NCI-H345 (cell line): Measurements from ENCODE around the gene MMAA.
A peak's percentile ranks its signal among the peaks of the same experiment; 100 is the strongest.
"Not testable (repeated sequence)": the region's sequence is repeated elsewhere in the genome, so short reads cannot be mapped to it uniquely, and the experiment has no call there.

ENCODE experiments used
- DNase-seq: peaks from one replicate; lab custom pipeline; 2025; lab: John Stamatoyannopoulos, UW

MMAA gene

DNA sequence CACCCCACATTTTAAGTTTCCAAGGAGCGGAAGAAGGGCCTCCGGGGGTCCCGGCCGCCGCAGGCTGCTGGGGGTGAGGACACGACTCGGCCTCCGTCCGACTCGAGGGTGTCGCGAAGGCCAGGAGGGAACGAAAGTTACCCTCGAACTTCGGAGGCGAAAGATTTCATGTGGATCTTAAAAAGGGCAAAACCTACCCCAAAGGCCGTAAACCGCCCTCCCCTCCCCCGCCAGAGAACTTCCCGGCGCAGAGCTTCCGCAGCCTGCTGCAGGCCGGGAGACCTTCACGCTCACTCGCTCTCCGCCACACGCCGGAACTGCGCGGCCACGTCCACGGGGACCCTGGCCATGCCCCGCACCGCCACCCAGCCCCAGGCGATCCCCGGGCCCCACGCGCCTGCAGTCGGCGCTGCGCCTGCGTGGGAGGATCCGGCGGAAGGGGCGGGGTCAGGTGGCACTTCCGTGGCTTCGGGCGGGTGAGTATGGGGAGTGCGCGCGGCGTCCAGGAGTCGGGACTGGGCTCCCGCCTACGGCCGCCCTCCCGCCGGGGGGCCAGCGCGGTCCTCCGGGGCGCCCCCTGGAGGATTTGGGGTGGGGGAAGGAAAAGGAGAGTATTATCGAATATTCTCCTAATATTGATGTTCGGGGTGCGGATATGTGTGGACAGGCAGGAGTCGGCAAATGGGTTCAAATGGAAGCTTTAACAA is at the start of gene MMAA:
Gene MMAA (plus strand): TSS at position 454 of the 707 bp plus-strand sequence. CDS start 19,755 bp downstream, outside the sequence.
- peak; percentile 89 for DNase-seq

DNA sequence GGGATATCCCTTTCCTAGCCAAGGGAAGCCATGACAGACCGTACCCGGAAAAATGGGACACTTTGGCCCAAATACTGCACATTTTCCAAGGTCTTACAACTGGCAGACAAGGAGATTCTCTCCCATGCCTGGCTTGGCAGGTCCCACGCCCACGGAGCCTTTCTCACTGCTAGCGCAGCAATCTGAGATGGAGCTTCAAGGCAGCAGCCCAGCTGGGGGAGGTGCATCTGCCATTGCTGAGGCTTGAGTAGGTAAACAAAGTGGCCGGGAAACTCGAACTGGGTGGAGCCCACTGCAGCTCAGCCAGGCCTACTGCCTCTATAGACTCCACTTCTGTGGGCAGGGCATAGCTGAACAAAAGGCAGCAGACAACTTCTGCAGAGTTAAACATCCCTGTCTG is 44.6 kb upstream of the MMAA start:
- DNase-seq = not testable (repeated sequence)

DNA sequence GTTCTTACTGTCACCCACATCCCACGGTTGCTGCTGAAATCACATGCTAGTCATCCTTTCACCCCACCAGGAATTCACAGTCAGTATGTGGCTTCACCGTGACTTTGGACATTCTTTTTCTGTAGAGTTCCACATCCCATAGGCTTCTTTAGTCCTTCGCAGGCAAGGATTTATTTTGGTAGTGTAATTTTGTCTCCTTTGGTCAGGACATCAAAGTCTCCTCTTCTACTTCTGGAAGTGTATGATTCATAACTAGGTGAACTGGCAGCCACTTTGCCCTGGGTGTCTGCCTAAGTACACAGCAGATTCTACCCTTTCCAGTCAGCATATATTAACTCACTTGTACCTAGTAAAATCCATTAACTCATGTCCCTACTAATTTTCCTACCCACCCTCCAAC is 38.3 kb upstream of the MMAA start:
- no peak for DNase-seq

DNA sequence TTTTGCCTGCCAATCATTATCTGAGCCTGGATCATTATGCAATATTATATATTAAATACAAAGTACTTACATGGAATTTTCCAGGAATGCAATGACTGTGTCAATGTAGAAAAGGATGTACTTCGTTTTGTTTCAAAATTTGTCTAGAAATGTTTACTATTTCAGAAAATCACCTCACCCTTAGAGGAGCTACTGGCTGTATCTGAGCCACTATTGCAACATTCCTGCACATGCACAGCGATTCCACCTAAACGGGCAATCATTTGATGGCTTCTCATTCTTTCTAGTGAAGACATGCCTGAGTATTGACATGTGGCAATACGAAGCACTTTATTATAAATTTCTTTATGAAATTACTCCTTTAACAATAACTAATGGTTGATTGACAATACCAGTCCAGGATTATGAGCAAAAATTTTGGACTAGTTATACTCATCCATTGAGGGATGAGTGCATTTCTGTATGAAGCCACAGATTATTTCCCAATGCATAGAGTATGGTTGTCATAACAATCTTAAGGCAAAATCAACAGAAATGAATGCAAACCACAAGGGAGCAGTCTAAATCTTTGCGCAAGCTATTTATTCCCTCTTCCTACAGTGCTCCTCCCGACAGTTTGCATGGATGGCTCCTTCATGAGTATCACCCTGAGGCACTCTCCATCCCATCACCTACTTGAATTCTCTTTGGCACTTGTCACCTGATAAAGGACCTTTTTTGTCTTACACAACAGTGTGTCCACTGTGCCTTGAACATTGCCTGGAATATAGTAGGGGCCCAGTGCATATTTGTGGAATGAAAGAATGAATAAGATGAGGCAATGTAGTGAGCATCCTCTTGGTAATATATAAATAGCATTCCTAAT is 35.8 kb upstream of the MMAA start:
- DNase-seq = no peak

DNA sequence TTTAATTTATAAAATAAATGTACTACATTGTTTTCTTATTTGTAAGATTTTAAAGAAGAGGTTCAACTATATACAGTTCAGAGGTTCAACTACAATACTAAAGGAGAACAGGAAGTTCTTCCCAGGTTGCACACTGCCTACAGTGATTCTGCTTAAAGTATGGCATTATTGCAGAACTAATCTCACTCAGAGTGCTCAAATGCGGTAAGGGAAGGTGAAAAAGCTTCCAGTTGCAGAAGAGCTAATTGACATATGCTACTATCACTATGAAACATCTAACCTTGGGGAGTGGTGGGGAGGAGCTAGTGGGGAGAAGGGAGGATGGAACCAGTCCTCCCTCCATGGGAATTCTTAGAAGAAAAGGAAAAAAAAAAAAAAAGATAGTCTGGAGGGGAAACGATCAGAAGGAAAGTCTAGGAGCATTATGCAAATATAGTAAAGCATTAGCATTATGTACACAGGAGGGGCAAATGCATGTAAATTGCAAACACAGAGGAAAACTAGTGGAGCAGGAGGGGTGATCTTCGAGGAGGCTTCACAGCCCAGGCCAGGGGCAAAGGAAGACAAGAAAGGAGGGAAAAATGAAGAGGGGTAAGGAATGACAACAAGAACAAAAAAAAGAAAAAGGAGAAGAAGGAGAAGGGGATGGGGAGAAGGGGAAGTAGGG is 32.0 kb upstream of the MMAA start:
- no peak for DNase-seq

DNA sequence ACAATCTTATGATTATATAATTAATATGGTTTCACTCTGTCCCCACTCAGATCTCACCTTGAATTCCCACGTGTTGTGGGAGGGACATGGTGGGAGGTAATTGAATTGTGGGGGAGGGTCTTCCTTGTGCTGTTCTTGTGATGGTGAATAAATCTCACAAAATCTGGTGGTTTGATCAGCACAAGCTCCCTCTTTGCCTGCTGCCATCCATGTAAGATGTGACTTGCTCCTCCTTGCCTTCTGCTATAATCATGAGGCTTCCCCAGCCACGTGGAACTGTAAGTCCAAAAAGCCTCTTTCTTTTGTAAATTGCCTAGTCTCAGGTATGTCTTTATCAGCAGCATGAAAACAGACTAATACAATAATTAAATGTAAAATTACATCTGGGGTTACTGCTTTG is 29.8 kb upstream of the MMAA start:
- not testable (repeated sequence) for DNase-seq

DNA sequence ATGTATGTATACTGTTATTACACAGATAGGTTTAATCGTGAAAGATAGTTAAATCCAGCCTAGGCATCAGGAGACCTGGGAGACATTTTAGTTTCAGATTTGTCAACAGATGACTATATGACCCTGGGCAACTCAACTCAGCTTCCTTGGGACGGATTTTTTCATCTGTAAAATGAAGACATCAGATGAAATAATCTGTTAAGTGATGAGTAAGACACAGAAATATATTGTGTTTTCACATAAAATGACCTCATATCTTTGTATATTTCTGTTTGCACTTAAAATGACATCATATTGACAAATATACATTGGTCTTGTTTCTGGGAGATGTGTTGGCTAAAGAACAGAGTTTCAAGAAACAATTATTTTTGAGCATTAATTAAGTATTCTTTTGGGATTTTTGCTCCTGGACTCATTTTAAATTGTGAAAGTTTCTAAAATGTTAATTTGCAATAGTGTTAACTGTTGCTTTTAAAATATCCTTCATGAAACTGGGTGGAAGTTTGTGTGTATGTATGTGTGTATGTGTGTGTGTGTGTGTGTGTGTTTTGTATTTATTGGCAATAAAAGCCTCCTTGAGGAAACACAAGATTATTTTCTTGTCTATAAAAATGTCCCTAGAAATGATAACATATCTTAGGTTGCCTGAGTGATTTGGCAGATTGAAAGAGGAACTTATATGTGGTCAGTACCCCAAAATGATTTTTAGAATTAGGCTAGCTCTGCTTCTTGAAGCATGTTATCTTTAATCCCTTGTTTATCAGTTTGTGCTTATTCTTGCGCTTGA is 29.1 kb upstream of the MMAA start:
- no peak for DNase-seq

DNA sequence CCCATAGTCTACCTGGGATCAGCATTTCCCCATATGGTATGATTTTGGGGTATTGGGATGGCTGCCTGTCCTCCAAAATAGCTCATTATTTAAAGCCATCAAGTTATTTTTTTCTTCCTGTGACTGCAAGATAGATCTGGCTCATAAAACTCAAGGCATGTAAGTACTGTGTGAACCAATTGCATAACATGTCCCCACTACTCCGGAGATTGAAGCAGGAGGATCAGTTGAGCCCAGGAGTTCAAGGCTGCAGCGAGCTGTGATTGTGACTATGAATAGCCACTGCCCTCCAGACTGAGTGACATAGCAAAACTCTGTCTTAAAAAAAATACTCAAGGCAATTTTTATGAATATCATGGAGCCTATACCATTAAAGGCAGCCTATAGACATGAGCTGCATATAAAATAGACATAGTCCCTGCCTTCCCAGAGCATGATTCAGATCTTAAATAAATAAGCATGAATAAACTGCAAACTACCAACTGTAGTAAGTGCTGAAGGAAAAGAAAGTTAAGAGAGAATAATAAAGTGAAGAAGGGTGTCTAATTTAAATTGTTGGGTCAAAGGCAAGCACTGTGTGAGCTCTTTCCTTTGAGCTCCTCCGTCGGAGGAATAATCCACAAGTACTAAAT is 16.9 kb upstream of the MMAA start:
- no peak for DNase-seq

DNA sequence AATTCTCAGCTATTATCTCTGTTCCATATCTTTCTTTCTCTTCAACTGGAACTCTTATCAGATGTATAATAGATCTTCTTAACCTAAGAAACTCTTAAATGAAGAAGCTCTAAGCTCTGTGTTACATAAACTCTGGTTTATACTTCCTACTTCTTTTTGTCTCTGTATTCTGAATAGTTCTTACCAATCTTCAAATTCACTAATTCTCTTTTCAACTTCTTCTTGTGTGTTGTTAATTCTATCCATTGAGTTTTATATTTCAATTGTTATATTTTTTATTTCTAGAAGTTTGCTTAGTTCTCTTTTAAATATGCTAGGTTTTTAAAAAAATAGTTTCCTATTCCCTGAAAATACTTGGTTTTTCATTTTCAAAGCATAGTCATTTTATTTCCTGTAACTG is 13.2 kb upstream of the MMAA start:
- no peak for DNase-seq

DNA sequence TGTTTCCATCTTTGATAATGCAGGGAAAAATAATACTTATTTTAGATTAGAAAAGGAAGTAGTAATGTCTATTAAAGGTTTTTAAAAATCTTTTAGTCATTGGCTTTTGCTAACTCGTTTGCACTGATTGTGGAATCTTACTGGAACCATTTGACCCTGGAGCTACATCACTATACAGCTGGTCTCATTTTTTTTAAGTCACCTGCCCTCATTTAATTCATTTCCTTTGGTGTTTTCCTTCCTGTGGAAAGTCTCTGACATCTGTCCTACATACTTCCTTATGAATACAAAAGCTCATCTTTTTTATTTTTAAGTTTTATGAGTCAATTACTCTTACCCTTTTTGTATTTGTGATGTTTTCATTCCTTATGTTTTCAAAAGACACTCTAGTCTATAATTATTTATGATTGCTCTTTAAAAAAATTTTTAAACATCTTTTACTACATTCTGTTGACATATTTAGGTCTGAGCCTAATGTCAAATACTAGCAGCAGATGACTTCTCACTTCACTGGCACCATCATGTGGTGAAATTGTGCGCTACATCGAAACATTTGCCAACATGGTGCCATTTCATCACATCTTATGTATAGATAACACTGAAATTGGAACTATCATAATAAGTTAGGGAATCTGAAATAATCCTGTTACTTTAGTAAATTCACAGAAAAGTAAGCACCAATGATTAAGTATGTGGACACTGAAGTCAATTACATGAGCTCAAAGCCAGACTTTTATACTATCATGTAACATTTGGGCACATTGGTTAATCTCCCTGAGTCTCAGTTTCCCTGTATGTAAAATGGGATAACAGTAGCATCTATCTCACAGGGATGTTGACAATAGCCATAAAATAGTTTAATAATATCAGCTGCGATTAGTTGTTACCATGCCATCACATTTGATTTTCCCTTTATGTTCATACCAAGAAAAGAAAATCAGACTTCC is 9.4 kb upstream of the MMAA start:
- peak; percentile 50 for DNase-seq

DNA sequence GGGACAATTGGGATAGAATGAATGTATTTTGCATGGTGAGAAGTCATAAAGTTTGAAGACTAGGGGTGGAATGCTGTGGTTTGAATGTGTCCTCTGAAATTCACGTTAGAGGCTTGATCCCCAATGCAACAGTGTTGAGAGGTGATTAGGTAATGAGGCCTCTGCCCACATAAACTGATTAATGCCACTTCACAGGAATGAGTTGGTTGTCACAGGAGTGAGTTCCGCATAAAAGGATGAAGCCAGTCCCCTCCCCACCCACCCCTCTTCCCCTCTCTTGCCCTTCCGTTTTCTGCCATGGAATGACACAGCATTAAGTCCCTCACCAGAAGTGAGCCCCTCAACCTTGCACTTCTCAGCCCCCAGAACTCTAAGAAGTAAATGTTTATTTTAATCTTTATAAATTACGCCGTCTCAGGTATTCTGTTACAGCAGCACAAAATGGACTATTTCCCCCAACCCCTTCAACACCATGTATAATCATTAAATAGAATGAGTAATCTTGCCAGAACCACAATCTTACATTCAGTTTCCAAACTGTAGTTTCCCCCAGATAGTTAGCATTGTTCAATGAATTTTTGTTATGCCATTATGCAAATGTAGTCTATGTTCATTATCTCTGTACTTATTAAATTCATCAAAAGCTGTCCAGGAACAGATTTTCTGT is 5.5 kb upstream of the MMAA start:
- DNase-seq = no peak

DNA sequence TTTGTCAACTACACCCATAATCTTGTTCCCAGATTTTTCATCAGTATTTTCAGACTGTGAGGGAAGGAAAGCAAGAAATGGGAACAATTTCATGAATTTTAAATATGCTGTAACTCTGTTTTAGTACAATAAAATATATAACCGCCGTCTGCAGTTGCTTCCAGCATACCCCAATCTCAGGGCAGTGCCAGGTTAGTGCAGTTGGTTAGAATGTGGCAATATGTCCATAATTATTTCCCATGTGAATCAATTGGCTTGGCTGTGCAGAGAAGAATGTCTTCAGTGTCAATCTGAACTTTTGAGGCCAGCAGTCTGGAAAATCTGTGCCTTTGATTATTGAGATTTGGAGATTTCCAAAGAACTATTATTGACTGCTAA is 5.0 kb upstream of the MMAA start:
- no peak for DNase-seq

DNA sequence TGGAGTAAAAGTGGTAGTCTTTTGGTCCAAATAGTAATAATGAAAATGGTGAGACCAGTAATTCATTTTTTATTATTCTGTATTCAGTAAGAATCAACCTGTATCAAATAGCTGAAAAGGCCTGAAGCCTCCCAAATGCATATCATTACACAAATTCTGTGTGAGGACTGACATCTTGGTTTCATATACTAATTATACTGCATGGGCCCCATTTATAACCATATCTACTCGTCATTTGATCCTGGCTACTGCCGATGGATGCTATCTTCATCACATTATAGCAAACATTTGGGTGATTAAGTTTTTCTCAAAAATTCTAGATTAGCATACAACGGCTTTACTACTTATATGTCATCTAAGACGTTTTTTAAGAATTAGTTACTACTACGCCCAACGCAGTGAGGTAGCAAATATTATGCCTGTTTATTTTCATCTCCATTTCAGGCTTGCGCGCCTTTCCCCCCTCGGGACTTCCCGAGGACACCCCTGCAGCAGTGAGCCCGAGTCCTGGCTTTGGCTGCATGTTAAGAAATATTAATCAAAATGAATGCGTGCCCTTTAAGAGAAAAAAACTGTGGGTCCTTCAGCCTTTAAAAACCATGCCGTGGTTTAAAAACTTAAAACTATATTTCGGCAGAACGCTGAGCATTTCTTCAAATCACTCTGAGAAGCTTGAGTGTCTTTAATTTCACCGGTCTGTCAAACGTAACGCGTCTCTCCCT is 814 bp upstream of the MMAA start:
- DNase-seq = no peak

DNA sequence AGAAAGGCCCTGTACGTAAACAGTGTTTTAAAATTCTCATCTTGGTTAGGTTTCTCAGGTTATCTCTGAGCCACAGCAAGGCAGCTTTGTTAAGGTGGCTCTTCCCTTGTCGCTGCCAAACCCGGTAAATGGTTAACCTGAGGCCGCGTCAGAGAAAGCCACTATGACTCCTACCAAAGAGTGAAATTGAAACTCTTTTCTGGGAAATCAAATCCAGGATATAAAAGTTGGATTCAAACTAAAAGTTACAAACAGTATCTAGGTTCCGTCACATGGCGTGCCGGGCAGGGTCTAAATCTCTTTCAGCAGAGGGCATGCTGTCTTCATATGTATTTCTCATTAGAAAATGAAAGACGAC is 433 bp downstream of the MMAA start:
- DNase-seq = no peak

DNA sequence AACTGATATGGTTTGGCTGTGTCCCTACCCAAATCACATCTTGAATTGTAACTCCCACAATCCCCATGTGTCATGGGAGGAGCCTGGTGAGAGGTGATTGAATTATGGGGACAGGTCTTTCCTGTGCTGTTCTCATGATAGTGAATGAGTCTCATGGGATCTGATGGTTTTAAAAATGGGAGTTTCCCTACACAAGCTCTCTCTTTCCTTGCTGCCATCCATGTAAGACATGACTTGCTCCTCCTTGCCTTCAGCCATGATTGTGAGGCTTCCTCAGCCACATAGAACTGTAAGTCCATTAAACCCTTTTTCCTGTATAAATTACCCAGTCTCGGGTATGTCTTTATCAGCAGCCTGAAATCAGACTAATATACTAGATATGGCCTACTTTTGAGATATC is 2.9 kb downstream of the MMAA start:
- DNase-seq = not testable (repeated sequence)

DNA sequence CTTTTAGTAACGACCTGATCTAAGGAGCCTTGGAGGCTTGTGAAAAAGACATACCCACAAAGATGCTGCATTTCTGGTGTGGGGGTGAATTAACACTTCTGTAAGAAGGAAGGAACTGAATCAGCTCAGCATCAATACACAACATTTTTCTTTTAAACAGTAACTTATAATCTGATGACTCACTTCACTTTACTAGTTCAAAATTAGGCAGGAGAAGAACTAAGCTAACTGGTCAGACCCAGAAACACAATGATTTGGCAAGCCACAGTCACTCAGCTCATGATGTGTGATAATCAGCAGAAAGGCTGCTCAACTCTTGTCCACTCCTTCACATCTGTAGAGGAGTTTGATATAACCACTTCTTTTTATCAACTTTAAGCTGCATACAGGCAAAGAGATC is 4.6 kb downstream of the MMAA start:
- no peak for DNase-seq

DNA sequence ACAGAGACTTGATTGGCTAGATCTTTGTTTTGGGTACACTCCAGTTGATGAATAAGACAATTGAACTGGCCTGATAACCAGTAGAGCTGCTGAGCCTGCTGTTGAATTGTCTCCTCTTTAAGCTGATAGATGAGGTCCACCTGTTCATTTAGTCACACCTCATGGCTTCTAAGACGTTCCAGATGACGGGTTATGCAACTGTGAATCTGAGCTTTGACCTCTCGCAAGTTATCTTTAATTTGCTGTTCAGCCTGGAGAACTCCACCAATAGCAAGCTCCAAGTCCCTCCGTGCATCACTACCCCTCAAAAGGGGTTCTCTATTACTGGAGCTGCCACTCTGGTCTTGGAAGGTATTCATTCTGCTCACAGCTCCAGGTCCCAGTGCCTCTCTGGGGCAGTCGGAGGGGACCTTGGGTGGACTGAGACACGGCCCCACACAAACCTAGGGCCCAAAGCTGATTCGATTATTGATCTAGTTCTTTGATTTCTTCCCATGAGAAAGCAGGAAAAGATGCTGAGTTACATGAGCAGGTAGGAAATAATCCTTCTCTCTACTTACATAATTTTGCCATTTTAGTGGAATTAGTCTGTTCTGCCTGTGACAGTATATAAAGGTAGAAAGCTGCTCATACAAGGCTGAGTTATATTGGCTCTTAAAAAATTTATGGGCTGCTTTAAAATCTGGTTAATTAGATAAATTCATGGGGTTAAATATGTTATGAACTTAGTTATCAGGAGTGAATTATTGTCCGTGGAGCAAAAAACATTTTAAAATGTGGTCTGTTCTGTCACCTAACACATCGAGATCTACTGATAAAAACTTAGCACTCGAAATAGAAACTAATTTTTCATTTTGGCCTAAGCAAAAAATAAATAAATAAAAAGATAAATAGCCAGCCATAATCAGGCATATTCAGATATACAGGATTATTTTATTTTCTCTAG is 6.8 kb downstream of the MMAA start:
- DNase-seq = no peak

DNA sequence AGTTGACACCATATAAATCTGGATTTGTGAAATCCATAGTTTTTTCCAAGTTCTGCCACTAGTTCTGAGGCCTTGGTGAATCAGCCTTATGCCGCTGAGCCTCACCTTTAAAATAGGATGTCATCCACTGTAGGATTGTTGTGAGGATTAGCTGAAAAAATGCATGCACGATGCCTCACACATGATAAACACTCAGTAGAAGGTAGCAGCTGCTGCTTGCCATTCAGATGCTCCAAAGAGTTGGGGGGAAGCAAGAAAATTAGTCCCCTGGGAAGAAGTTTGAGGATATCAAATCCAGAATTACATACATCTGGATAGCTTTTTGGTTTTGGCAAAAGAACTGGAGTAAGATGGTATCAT is 7.4 kb downstream of the MMAA start:
- no peak for DNase-seq
